Fibroblast of lung (primary cell): ENCODE results near the gene P3H4. TPM values are rescaled to one million over a fixed set of nuclear protein-coding genes. Genes with fewer than 3 reads are reported as not detected.

ENCODE experiments used
- DNase-seq, 2 donors: peaks; one replicate each; pipeline versions ENCODE4 v3.0.0 to v3.0.0-alpha.2; 2010; ENCODE audit warnings: low read depth in 2 of 2
- H2AFZ ChIP-seq: 2 replicates; pipeline ENCODE4 v1.5.1; 2012; ENCODE audit warnings: low read length, control low read depth, inconsistent platforms
- H3K27ac ChIP-seq: 2 replicates; pipeline ENCODE4 v1.5.1; 2011; ENCODE audit warnings: low read length, control low read depth; ENCODE audit not compliant: insufficient read depth
- H3K27me3 ChIP-seq: 2 replicates; pipeline ENCODE4 v1.5.1; 2011; ENCODE audit warnings: mild to moderate bottlenecking, low read length; ENCODE audit not compliant: control insufficient read depth, insufficient read depth
- H3K36me3 ChIP-seq: 2 replicates; pipeline ENCODE4 v1.5.1; 2011; ENCODE audit warnings: low read length; ENCODE audit not compliant: control insufficient read depth, insufficient read depth
- H3K4me1 ChIP-seq: 2 replicates; pipeline ENCODE4 v1.5.1; 2011; ENCODE audit warnings: low read length; ENCODE audit not compliant: control insufficient read depth, insufficient read depth; ENCODE audit errors: extremely low read depth
- H3K4me2 ChIP-seq: 2 replicates; pipeline ENCODE4 v1.5.1; 2011; ENCODE audit warnings: low read length, control low read depth; ENCODE audit not compliant: insufficient read depth; ENCODE audit errors: extremely low read depth
- H3K4me3 ChIP-seq, 4 experiments: fragments of 200-600 bp in 1 of 4; sonication (generic) in 1 of 4; replicated peaks in 1 of 4; 2 replicates each; pipeline ENCODE4 v1.5.1; 2011 to 2016; ENCODE audit warnings: low read length in 4 of 4, low read depth in 3 of 4, mild to moderate bottlenecking in 3 of 4, control low read depth in 2 of 4, inconsistent platforms in 1 of 4, mixed read lengths in 1 of 4; ENCODE audit not compliant: insufficient read depth in 1 of 4; ENCODE audit errors: control extremely low read depth in 1 of 4
- H3K79me2 ChIP-seq: 2 replicates; pipeline ENCODE4 v1.5.1; 2012; ENCODE audit warnings: mild to moderate bottlenecking, low read length, inconsistent platforms; ENCODE audit not compliant: control insufficient read depth, insufficient read depth
- H3K9ac ChIP-seq: 2 replicates; pipeline ENCODE4 v1.5.1; 2011; ENCODE audit warnings: mild to moderate bottlenecking, low read length, control low read depth; ENCODE audit not compliant: insufficient read depth
- H3K9me3 ChIP-seq: 2 replicates; pipeline ENCODE4 v1.5.1; 2012; ENCODE audit warnings: low read depth, low read length; ENCODE audit not compliant: control insufficient read depth, insufficient read depth
- H4K20me1 ChIP-seq: 2 replicates; pipeline ENCODE4 v1.5.1; 2011; ENCODE audit warnings: low read length; ENCODE audit not compliant: control insufficient read depth, insufficient read depth; ENCODE audit errors: extremely low read depth
- CTCF ChIP-seq, 2 donors: IDR thresholded peaks in 1 of 2; conservative IDR thresholded peaks in 1 of 2; 1 replicate in 1 of 2; 2 replicates in 1 of 2; pipeline ENCODE4 v1.5.1; 2011 to 2012; ENCODE audit warnings: low read length in 2 of 2, control low read depth in 1 of 2, inconsistent platforms in 1 of 2, low read depth in 1 of 2, mild to moderate bottlenecking in 1 of 2
- EZH2 ChIP-seq: IDR thresholded peaks from 2 replicates; pipeline ENCODE4 v1.5.1; 2012; ENCODE audit warnings: low read length, control low read depth, mild to moderate bottlenecking; ENCODE audit errors: missing control alignments
- polyA plus RNA-seq, 2 donors: library from polyadenylated mRNA; depleted of rRNA in 1 of 2; stranded (reverse) in 1 of 2; unstranded in 1 of 2; fragments of >200 nt; gene quantifications; 2 replicates each; pipeline ENCODE4 v1.2.1, GENCODE V29; 2011 to 2012; ENCODE audit warnings: missing spikeins in 1 of 2
- total RNA-seq: library from RNA; depleted of rRNA; stranded (reverse); fragments of >200 nt; gene quantifications from 2 replicates; pipeline ENCODE4 v1.2.1, GENCODE V29; 2014

The P3H4 gene
- total and polyA plus RNA-seq, 2 donors (not counting 1 experiment from before 2014, with no cell fraction given), result 36.8 to 37.0 TPM

DNA sequence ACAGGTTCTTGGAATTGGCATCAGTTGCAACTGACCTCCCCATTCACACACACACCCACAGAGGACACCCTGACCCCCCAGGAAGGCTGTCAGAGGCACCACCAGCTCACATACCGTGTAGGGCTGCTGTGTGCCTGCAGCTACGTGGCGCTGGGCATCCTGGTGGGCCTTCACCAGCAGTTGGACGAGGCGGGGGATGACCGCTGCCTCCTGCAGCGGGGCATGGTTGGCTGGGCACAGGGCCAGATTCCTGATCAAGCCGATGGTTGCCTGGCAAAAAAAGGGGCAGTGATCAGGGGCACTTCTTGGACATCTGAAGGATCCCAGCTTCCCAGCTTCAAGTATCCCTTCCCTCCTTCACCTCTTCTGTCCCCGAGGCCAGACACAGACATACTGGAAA is 53.1 kb downstream of the P3H4 start:
- H3K4me1 ChIP-seq, result no peaks in the 10 kb centered on the region
- no peaks in the 10 kb centered on the region for H3K36me3 ChIP-seq

GRCh38 chr17:41754066-41754465 is 57.7 kb downstream of the P3H4 start:
- Histone ChIP-seq H3K4me2 (no peak overlapping the region), H3K79me2 (no peaks in the 10 kb centered on the region), H3K27me3 (no peaks in the 10 kb centered on the region), H3K4me3 (no peak overlapping the region), H3K9ac (no peak overlapping the region), H3K9me3 (no peaks in the 10 kb centered on the region), H3K36me3 (no peaks in the 10 kb centered on the region), H4K20me1 (no peaks in the 10 kb centered on the region), H3K27ac (no peak overlapping the region), H3K4me1 (no peaks in the 10 kb centered on the region), H2AFZ (no peak overlapping the region)
- TF ChIP-seq CTCF (conservative IDR thresholded peaks at IDR 0.05 in 1 of 2, IDR thresholded peaks at IDR 0.05 in 1 of 2; ENCODE audit: low read depth in 1 of 2, low read length in 2 of 2) (no peak), EZH2 (no peak)
- no peak for DNase-seq

More for the DNA sequence above, 53.1 kb downstream of the P3H4 start:
- DNase-seq, result no peak
- Histone ChIP-seq H3K79me2 (no peaks in the 10 kb centered on the region), H2AFZ (no peak overlapping the region), H3K27me3 (no peaks in the 10 kb centered on the region), H3K4me3 (no peak overlapping the region), H3K9ac (no peak overlapping the region), H3K4me2 (no peak overlapping the region), H3K27ac (no peak overlapping the region), H3K9me3 (no peaks in the 10 kb centered on the region), H4K20me1 (no peaks in the 10 kb centered on the region)
- TF ChIP-seq CTCF (conservative IDR thresholded peaks at IDR 0.05 in 1 of 2, IDR thresholded peaks at IDR 0.05 in 1 of 2; ENCODE audit: low read depth in 1 of 2, low read length in 2 of 2) (no peak), EZH2 (no peak)

Other genes starting within 250 kb of the P3H4 start
- gene KRT9, start 239.9 kb downstream of the P3H4 start, total RNA-seq, result not detected in 2 replicates
- gene KRT9, start 239.9 kb downstream of the P3H4 start, polyA plus RNA-seq, result not detected in 2 replicates
- not detected in 2 replicates for gene KRT14, start 225.1 kb downstream of the P3H4 start, total RNA-seq
- gene KRT14, start 225.1 kb downstream of the P3H4 start, polyA plus RNA-seq, result 0.62 and 0.94 TPM in 2 replicates
- gene KRT16, start 199.2 kb downstream of the P3H4 start, total RNA-seq, result not detected in 2 replicates
- 0.05 and 0.09 TPM in 2 replicates for gene KRT16, start 199.2 kb downstream of the P3H4 start, polyA plus RNA-seq
- 0.26 and 0.50 TPM in 2 replicates for gene KRT17, start 187.4 kb downstream of the P3H4 start, total RNA-seq
- 0.89 and 0.90 TPM in 2 replicates for gene KRT17, start 187.4 kb downstream of the P3H4 start, polyA plus RNA-seq
- gene EIF1, start 123.1 kb downstream of the P3H4 start, total RNA-seq, result 112 and 145 TPM in 2 replicates
- gene EIF1, start 123.1 kb downstream of the P3H4 start, polyA plus RNA-seq, result 225 and 256 TPM in 2 replicates
- not detected in 2 replicates for gene GAST, start 99.6 kb downstream of the P3H4 start, total RNA-seq
- not detected in 2 replicates for gene GAST, start 99.6 kb downstream of the P3H4 start, polyA plus RNA-seq
- 0.17 and 0.26 TPM in 2 replicates for gene HAP1, start 77.3 kb downstream of the P3H4 start, total RNA-seq
- gene HAP1, start 77.3 kb downstream of the P3H4 start, polyA plus RNA-seq, result 0.01 and 0.02 TPM in 2 replicates
- gene JUP, start 25.2 kb downstream of the P3H4 start, total RNA-seq, result 6.4 and 13.2 TPM in 2 replicates
- gene JUP, start 25.2 kb downstream of the P3H4 start, polyA plus RNA-seq, result 3.2 and 12.6 TPM in 2 replicates
- 182 and 211 TPM in 2 replicates for gene FKBP10, start 1.1 kb upstream of the P3H4 start, total RNA-seq
- gene FKBP10, start 1.1 kb upstream of the P3H4 start, polyA plus RNA-seq, result 242 and 262 TPM in 2 replicates
- 61.9 and 88.1 TPM in 2 replicates for gene NT5C3B, start 24.3 kb upstream of the P3H4 start, total RNA-seq
- 83.5 and 101 TPM in 2 replicates for gene NT5C3B, start 24.3 kb upstream of the P3H4 start, polyA plus RNA-seq
- gene KLHL10, start 25.9 kb upstream of the P3H4 start, total RNA-seq, result 0.26 and 0.33 TPM in 2 replicates
- gene KLHL10, start 25.9 kb upstream of the P3H4 start, polyA plus RNA-seq, result 0.20 and 0.33 TPM in 2 replicates
- gene KLHL11, start 53.5 kb upstream of the P3H4 start, total RNA-seq, result 24.4 and 28.2 TPM in 2 replicates
- gene KLHL11, start 53.5 kb upstream of the P3H4 start, polyA plus RNA-seq, result 8.1 and 8.7 TPM in 2 replicates
- 108 and 312 TPM in 2 replicates for gene ACLY, start 107.0 kb upstream of the P3H4 start, total RNA-seq
- 225 and 241 TPM in 2 replicates for gene ACLY, start 107.0 kb upstream of the P3H4 start, polyA plus RNA-seq
- 0.99 and 1.3 TPM in 2 replicates for gene ODAD4, start 118.7 kb upstream of the P3H4 start, total RNA-seq
- 0.36 and 0.50 TPM in 2 replicates for gene ODAD4, start 118.7 kb upstream of the P3H4 start, polyA plus RNA-seq
- 50.6 and 60.4 TPM in 2 replicates for gene CNP, start 154.8 kb upstream of the P3H4 start, total RNA-seq
- 57.7 and 59.9 TPM in 2 replicates for gene CNP, start 154.8 kb upstream of the P3H4 start, polyA plus RNA-seq
- gene DNAJC7, start 205.5 kb upstream of the P3H4 start, total RNA-seq, result 59.6 and 78.8 TPM in 2 replicates
- gene DNAJC7, start 205.5 kb upstream of the P3H4 start, polyA plus RNA-seq, result 53.5 and 56.4 TPM in 2 replicates
- 18.8 and 19.8 TPM in 2 replicates for gene NKIRAS2, start 208.1 kb upstream of the P3H4 start, total RNA-seq
- gene NKIRAS2, start 208.1 kb upstream of the P3H4 start, polyA plus RNA-seq, result 36.0 and 37.7 TPM in 2 replicates
- gene C17orf113, start 238.7 kb upstream of the P3H4 start, total RNA-seq, result 0.26 and 0.66 TPM in 2 replicates
- 0.02 and 0.07 TPM in 2 replicates for gene C17orf113, start 238.7 kb upstream of the P3H4 start, polyA plus RNA-seq